ENCODE results near the gene CACNA2D3. TPM values are rescaled to one million over a fixed set of nuclear protein-coding genes. Genes with fewer than 3 reads are reported as not detected.

Gene CACNA2D3
- total RNA-seq, 1 donor, result 4.3 TPM

DNA sequence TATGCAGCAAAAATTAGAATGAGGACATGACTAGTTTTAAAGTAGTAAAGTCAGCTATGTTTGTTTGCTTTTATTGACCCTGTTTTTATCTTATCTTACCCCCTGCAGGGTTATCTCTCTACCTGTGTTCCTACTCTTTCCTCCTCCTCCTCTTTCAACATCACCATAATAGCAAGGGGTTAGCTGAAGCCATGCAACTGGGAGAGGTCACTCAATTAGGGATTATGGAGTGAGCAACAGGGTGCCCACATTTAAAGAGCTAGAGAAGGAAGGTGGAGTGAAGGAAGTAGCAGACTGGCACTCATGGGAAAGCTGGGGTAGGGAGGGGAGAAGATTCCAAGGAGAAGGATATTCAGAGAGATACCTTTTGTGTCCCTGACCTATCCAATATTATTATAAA, 679.6 kb downstream of the CACNA2D3 start:
- DNase-seq (ENCODE audit: low read depth), result no peak
- H3K4me3 ChIP-seq (ENCODE audit: low read depth, low read length), result no peak overlapping the region
- no peak for TF ChIP-seq CTCF (IDR thresholded peaks at IDR 0.05; ENCODE audit: insufficient read depth, low read depth, low read length)

DNA sequence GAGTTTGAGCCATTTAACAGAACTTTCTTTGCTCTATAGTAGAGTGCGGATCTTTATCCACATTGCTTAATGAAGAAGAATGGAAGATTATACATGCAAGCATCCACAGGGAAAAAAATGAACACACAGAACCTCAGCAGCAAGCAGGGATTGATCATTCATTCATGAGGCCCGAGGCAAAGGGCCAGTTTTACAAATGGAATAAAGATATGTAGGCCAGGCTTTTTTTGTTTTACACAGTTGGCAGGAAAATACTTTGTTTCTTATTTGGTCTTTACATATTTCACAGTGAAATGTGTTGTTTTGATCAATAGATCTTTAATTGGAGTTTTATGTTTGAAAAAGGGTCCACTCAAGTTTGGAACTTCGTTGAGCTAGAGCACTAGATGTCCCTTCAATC, 688.0 kb downstream of the CACNA2D3 start:
- DNase-seq (ENCODE audit: low read depth), result no peak
- TF ChIP-seq CTCF (IDR thresholded peaks at IDR 0.05; ENCODE audit: insufficient read depth, low read depth, low read length), result no peak
- no peak overlapping the region for H3K4me3 ChIP-seq (ENCODE audit: low read depth, low read length)

DNA sequence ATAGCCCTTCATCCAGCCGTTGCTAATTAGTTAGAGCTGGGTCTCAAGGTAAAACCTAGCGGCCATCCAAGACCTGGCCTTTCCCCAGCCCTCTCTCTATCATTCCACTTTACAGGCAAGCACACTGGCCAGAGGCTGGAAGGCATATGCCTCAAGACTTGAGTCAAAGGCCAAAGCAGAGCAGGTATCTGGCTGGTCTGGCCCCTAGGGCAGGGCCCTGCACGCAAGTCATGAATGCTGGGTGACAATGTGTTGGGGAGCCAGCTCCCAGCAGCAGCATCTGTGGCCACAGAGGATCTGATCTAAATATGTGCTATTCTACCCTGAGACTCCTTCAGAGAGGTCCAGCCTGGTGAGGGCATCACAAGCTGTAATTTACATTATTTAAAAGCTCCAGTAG, 691.9 kb downstream of the CACNA2D3 start:
- no peak for TF ChIP-seq CTCF (IDR thresholded peaks at IDR 0.05; ENCODE audit: insufficient read depth, low read depth, low read length)
- no peak overlapping the region for H3K4me3 ChIP-seq (ENCODE audit: low read depth, low read length)
- no peak for DNase-seq (ENCODE audit: low read depth)

GRCh38 chr3:54817628-54818027, 695.3 kb downstream of the CACNA2D3 start:
- no peak for TF ChIP-seq CTCF (IDR thresholded peaks at IDR 0.05; ENCODE audit: insufficient read depth, low read depth, low read length)
- no peak for DNase-seq (ENCODE audit: low read depth)
- no peak overlapping the region for H3K4me3 ChIP-seq (ENCODE audit: low read depth, low read length)

DNA sequence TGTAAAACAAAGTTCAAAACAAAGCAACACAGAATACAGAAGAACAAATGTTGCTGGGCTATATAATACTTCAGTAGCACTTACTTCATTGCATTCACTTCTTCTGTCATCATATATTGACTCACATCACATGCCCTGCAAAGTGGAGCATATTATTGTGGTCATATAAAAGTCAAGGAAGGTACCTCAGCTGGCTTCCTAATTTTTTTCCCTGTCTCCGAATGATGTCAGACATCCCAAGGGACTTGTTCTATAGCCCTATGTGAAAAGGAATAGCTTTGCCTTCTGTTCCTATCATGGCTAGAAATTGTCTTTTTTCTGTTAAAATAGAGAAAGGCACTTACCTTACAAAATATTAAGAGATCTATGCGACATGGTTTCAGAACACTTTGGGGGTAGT, 696.1 kb downstream of the CACNA2D3 start:
- no peak for DNase-seq (ENCODE audit: low read depth)
- TF ChIP-seq CTCF (IDR thresholded peaks at IDR 0.05; ENCODE audit: insufficient read depth, low read depth, low read length), result no peak
- no peak overlapping the region for H3K4me3 ChIP-seq (ENCODE audit: low read depth, low read length)

DNA sequence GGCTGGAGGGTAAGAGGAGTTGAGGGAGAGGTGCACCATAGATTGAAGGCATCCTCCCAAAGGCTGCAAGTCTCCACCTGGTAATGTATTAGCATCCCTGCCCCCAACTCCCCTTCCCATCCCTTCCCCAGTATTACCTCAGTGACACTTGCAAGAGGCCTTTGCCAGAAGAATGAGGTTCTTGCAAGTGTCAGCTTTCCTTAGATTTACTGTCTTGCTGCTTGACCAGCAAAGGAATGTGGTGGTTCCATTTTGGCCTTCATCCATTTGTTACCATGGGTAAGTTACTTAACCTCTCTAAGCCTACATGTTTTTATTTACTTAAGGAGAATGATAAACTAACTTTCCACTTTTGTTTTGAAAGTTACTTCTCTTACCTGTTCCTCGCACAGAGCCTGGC, 696.6 kb downstream of the CACNA2D3 start:
- no peak for TF ChIP-seq CTCF (IDR thresholded peaks at IDR 0.05; ENCODE audit: insufficient read depth, low read depth, low read length)
- no peak for DNase-seq (ENCODE audit: low read depth)
- no peak overlapping the region for H3K4me3 ChIP-seq (ENCODE audit: low read depth, low read length)

- DNase-seq (ENCODE audit: low read depth), result no peak
- TF ChIP-seq CTCF (IDR thresholded peaks at IDR 0.05; ENCODE audit: insufficient read depth, low read depth, low read length), result no peak
- H3K4me3 ChIP-seq (ENCODE audit: low read depth, low read length), result no peak overlapping the region
Measured at GRCh38 chr3:54819946-54820345, 697.6 kb downstream of the CACNA2D3 start.
